Upper lobe of left lung (tissue), 6 donors: ENCODE data around the gene CHST13. TPM values are rescaled to one million over a fixed set of nuclear protein-coding genes. Genes with fewer than 3 reads are reported as not detected.
"Not testable (repeated sequence)": the region's sequence is repeated elsewhere in the genome, so short reads cannot be mapped to it uniquely, and the experiment has no call there.

ENCODE experiments used
- ATAC-seq, 2 donors: fragments of 200-7000 bp; cut with Tn5 transposase; one replicate each; pipeline ENCODE4 v1.9.1; 2022; ENCODE audit warnings: mild to moderate bottlenecking in 2 of 2, moderate library complexity in 2 of 2; ENCODE audit not compliant: low FRiP score in 2 of 2
- DNase-seq, 2 donors: peaks; one replicate each; pipeline ENCODE4 v3.0.0-alpha.2; 2019 to 2020
- H3K27ac ChIP-seq, 4 donors: fragments of 200-600 bp; sonication (generic); one replicate each; pipeline ENCODE4 v1.5.1; 2016 to 2019
- H3K27me3 ChIP-seq, 4 donors: fragments of 200-600 bp; sonication (generic); one replicate each; pipeline ENCODE4 v1.5.1; 2017 to 2019
- H3K36me3 ChIP-seq, 4 donors: fragments of 200-600 bp; sonication (generic); one replicate each; pipeline ENCODE4 v1.5.1; 2016 to 2019
- H3K4me1 ChIP-seq, 4 donors: fragments of 200-600 bp; sonication (generic); one replicate each; pipeline ENCODE4 v1.5.1; 2018 to 2019
- H3K4me3 ChIP-seq, 4 donors: fragments of 200-600 bp; sonication (generic); one replicate each; pipeline ENCODE4 v1.5.1; 2017 to 2019; ENCODE audit warnings: mild to moderate bottlenecking in 2 of 4, moderate library complexity in 1 of 4
- H3K9me3 ChIP-seq, 4 donors: fragments of 200-600 bp; sonication (generic); one replicate each; pipeline ENCODE4 v1.5.1; 2018 to 2019
- CTCF ChIP-seq, 6 experiments: fragments of 450-650 bp in 4 of 6; fragments of 200-600 bp in 2 of 6; sonication (generic) in 2 of 6; IDR thresholded peaks; one replicate each; pipeline ENCODE4 v1.5.1; 2016 to 2019; ENCODE audit warnings: antibody characterized with exemption in 6 of 6
- EP300 ChIP-seq, 4 donors: sonication (generic); formaldehyde crosslinking; IDR thresholded peaks; one replicate each; pipeline ENCODE4 v1.5.1; 2017; ENCODE audit warnings: antibody characterized with exemption in 4 of 4, control low read depth in 2 of 4
- POLR2A ChIP-seq, 4 donors: fragments of 450-650 bp; IDR thresholded peaks; one replicate each; pipeline ENCODE4 v1.5.1; 2016 to 2017; ENCODE audit warnings: antibody characterized with exemption in 4 of 4, mild to moderate bottlenecking in 2 of 4
- POLR2AphosphoS5 ChIP-seq, 2 donors: sonication (generic); formaldehyde crosslinking; IDR thresholded peaks; one replicate each; pipeline ENCODE4 v1.5.1; 2017; ENCODE audit warnings: antibody characterized with exemption in 2 of 2
- WGBS, 2 donors: methylation state at CpG; one replicate each; pipeline ENCODE4 v1.1.5; 2017 to 2018; 5-methylcytosine and 5-hydroxymethylcytosine counted together
- total RNA-seq, 6 donors: library from RNA; depleted of rRNA in 4 of 6; stranded (reverse); fragments of >200 nt in 4 of 6; gene quantifications; one replicate each; pipeline versions ENCODE4 v1.1.0 to v1.2.1, GENCODE V29; 2016 to 2021
- donor health status: DM: no; HTN: no; CAD: no; lungs with moderate emphysema.
- donor health status: DM: no; HTN: yes; CAD: no; lungs with severe emphysema.

CHST13 gene
- total RNA-seq, 6 donors from 2014 or later = 0.57 to 3.1 (median 2.0) TPM; not detected in 2

- H3K27ac ChIP-seq = peak overlapping the region; percentile 54 to 79 (median 78)
- no peak for ATAC-seq
Measured at GRCh38 chr3:126531051-126531330, 7.0 kb downstream of the CHST13 start.

GRCh38 chr3:126533506-126533905, 9.6 kb downstream of the CHST13 start:
- ATAC-seq (no peak), DNase-seq (no peak)
- TF ChIP-seq EP300 (IDR thresholded peaks at IDR 0.05) (no peak), CTCF (IDR thresholded peaks at IDR 0.05) (no peak), POLR2A (IDR thresholded peaks at IDR 0.05) (no peak), POLR2AphosphoS5 (IDR thresholded peaks at IDR 0.05) (no peak)
- Histone ChIP-seq H3K4me1 (peaks cover 0 to 4% (median under 1%) of the 10 kb centered on the region in 4 donors), H3K9me3 (no peaks in the 10 kb centered on the region), H3K27ac (no peak overlapping the region), H3K36me3 (no peaks in the 10 kb centered on the region), H3K27me3 (no peaks in the 10 kb centered on the region), H3K4me3 (no peak overlapping the region)

More at GRCh38 chr3:126531051-126531330, 7.0 kb downstream of the CHST13 start:
- Histone ChIP-seq H3K4me3 (no peak overlapping the region), H3K27me3 (no peaks in the 10 kb centered on the region), H3K9me3 (no peaks in the 10 kb centered on the region), H3K4me1 (peaks cover 0 to 6% (median 2%) of the 10 kb centered on the region in 4 donors), H3K36me3 (no peaks in the 10 kb centered on the region)
- no peak for DNase-seq
- WGBS, 2 donors = 80% methylated on average over 6 of the region's 6 CpGs; no CpG with 5 or more reads in 1 of the 2 donors
- TF ChIP-seq EP300 (IDR thresholded peaks at IDR 0.05) = no peak
- TF ChIP-seq CTCF (IDR thresholded peaks at IDR 0.05) = no peak
- no peak for TF ChIP-seq POLR2AphosphoS5 (IDR thresholded peaks at IDR 0.05)
- no peak for TF ChIP-seq POLR2A (IDR thresholded peaks at IDR 0.05)

- WGBS, 2 donors = 81 to 87% methylated on average over 5 to 6 of the region's 7 CpGs
- not testable (repeated sequence) for ATAC-seq, H3K27me3 ChIP-seq, H3K4me1 ChIP-seq, H3K27ac ChIP-seq, H3K4me3 ChIP-seq, H3K36me3 ChIP-seq, H3K9me3 ChIP-seq
- peak in 1 of 2 donors; percentile 8 for DNase-seq
Measured at GRCh38 chr3:126534716-126535115, 10.8 kb downstream of the CHST13 start.

GRCh38 chr3:126535636-126536035, 11.7 kb downstream of the CHST13 start:
- DNase-seq = peak in 1 of 2 donors; percentile 13
- Histone ChIP-seq H3K4me3 (no peak overlapping the region), H3K4me1 (peaks cover 0 to 8% (median 3%) of the 10 kb centered on the region in 4 donors), H3K27me3 (no peaks in the 10 kb centered on the region), H3K9me3 (no peaks in the 10 kb centered on the region), H3K27ac (no peak overlapping the region), H3K36me3 (no peaks in the 10 kb centered on the region)
- ATAC-seq = no peak
- no peak for TF ChIP-seq CTCF (IDR thresholded peaks at IDR 0.05)
- TF ChIP-seq EP300 (IDR thresholded peaks at IDR 0.05) = no peak
- TF ChIP-seq POLR2AphosphoS5 (IDR thresholded peaks at IDR 0.05) = no peak
- no peak for TF ChIP-seq POLR2A (IDR thresholded peaks at IDR 0.05)

- Histone ChIP-seq H3K9me3 (no peaks in the 10 kb centered on the region), H3K4me3 (no peak overlapping the region), H3K36me3 (no peaks in the 10 kb centered on the region), H3K4me1 (peaks cover 0 to 11% (median 8%) of the 10 kb centered on the region in 4 donors), H3K27ac (no peak overlapping the region), H3K27me3 (peaks cover 0 to 1% (median 0%) of the 10 kb centered on the region in 4 donors)
- TF ChIP-seq CTCF (IDR thresholded peaks at IDR 0.05) = no peak
- TF ChIP-seq EP300 (IDR thresholded peaks at IDR 0.05) = no peak
- no peak for TF ChIP-seq POLR2AphosphoS5 (IDR thresholded peaks at IDR 0.05)
- no peak for TF ChIP-seq POLR2A (IDR thresholded peaks at IDR 0.05)
- no peak for ATAC-seq
- WGBS, 2 donors = 81 to 93% methylated on average over 3 of the region's 3 CpGs
- no peak for DNase-seq
Measured at GRCh38 chr3:126536126-126536525, 12.2 kb downstream of the CHST13 start.
